ENCODE data around the gene ENC1. TPM values are rescaled to one million over a fixed set of nuclear protein-coding genes. Genes with fewer than 3 reads are reported as not detected.
"Not testable (repeated sequence)": the region's sequence is repeated elsewhere in the genome, so short reads cannot be mapped to it uniquely, and the experiment has no call there.

The ENC1 gene, protein sequence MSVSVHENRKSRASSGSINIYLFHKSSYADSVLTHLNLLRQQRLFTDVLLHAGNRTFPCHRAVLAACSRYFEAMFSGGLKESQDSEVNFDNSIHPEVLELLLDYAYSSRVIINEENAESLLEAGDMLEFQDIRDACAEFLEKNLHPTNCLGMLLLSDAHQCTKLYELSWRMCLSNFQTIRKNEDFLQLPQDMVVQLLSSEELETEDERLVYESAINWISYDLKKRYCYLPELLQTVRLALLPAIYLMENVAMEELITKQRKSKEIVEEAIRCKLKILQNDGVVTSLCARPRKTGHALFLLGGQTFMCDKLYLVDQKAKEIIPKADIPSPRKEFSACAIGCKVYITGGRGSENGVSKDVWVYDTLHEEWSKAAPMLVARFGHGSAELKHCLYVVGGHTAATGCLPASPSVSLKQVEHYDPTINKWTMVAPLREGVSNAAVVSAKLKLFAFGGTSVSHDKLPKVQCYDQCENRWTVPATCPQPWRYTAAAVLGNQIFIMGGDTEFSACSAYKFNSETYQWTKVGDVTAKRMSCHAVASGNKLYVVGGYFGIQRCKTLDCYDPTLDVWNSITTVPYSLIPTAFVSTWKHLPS
- 21.1 and 23.2 TPM in 2 replicates for total RNA-seq
- polyA plus RNA-seq (2012), result 57.9 TPM

- DNase-seq (ENCODE audit: low read depth), result peak; percentile 91
Observed at GRCh38 chr5:74640450-74640953, at the start of gene ENC1. ENC1 (minus strand) TSS chr5:74640728; CDS start chr5:74636485, 4,243 bp downstream.

- DNase-seq (ENCODE audit: low read depth), result no peak
Observed at GRCh38 chr5:74686962-74687751, 46.6 kb upstream of the ENC1 start.

DNA sequence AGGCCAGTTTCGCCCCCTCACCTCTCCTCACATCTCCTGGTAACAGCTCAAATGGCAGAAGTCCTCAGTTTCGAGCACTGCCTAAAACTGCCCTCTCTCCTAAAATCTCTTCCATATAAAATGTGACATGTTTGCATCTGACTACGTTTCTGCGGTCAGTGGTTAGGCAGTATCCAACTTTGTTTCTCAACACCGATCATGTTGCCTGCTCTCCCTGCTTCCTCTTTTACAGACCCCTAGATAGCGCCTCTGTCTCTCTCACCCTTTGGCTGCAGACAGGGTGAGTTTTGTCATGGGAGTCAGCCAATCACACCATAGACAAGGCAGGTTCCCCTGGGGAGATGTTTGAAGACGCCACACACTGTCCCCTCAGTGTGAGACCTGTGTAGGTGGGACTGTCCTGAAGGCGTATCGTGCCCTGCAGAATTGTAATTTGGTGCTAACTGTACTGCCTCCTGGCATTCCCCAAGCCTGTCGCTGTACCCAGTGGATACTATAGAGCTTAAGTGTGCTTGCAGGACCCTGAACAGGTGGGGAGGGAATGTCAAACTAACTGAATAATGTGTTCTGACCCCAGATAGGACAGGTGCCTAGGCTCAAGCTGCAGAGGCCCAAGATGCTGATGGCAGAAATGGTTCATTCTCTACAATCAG is 45.6 kb upstream of the ENC1 start:
- DNase-seq (ENCODE audit: low read depth), result no peak

DNA sequence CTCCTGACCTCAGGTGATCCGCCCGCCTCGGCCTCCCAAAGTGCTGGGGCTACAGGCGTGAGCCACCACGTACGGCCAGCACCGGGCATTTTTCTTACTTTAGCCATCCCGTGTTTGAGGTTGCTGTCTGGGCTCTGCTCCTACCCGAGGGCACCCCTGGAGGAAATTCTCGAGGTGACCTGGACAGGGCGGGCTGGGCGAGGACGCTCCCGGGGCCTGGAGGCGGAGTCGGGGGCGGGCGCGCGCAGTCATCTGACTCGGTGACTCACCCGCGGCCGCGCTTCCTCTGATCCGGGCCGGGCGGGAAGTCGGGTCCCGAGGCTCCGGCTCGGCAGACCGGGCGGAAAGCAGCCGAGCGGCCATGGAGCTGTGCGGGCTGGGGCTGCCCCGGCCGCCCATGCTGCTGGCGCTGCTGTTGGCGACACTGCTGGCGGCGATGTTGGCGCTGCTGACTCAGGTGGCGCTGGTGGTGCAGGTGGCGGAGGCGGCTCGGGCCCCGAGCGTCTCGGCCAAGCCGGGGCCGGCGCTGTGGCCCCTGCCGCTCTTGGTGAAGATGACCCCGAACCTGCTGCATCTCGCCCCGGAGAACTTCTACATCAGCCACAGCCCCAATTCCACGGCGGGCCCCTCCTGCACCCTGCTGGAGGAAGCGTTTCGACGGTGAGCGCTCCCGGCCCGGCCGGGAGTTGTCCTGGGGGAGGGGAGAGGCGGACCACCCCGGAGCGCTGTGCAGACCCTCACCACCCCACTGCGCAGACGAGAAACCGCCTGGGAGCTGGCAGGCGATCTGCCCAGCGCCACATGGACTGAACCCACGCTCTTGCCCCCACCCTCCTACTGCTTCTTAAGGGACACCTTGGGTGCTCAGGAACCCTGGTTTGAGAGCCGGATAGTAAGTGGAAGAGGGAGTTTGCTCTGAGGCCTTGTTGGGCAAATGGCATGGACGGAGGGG is 44.6 kb upstream of the ENC1 start, which contains the start of gene HEXB:
HEXB (plus strand) TSS at position 334 of the 952 bp plus-strand sequence; CDS start at position 362, 28 bp downstream.
- DNase-seq (ENCODE audit: low read depth), result peak; percentile 89

- peak; percentile 40 for DNase-seq (ENCODE audit: low read depth)
Observed at GRCh38 chr5:74679966-74680365, 39.4 kb upstream of the ENC1 start.

GRCh38 chr5:74679300-74679699 is 38.8 kb upstream of the ENC1 start:
- DNase-seq (ENCODE audit: low read depth), result not testable (repeated sequence)

GRCh38 chr5:74678123-74678522 is 37.6 kb upstream of the ENC1 start:
- not testable (repeated sequence) for DNase-seq (ENCODE audit: low read depth)

- DNase-seq (ENCODE audit: low read depth), result not testable (repeated sequence)
Observed at GRCh38 chr5:74676466-74676865, 35.9 kb upstream of the ENC1 start.

DNA sequence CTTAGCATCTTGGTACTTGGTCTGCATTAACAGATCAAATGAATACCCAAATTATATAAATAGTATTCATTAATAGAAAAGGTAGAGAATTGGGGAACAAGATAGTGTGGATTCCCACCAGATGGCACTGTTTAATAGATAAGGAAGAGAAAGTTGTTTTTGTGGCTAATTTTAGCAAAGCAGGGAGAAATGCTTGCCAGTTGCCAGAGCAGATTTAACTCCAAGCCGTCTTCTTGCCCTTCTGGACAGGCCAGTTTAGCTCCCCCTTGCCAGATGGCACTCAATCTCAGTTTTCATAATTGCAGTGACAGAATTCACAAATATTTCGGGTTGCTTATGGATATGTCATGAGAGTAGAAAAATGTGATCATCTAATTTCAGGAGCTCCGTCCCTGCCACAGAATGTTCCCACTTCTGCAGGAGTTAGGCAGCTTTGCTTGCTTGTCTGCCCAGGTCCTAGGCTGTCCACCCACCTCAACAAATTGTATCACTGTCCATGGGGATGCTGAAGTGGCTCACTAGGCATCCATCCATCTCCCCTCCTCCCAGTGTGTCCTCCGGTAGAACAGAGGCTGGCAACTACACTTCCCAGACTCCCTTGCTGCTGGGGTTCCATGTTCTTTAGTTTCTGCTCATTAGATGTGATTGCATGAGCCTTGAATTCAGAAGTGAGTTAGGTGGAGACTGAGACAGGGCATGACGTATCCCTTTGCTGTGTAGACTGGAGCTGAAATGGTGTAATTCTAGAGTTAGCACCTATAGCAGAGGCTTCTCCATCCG is 32.7 kb upstream of the ENC1 start:
- DNase-seq (ENCODE audit: low read depth), result peak; percentile 77

DNA sequence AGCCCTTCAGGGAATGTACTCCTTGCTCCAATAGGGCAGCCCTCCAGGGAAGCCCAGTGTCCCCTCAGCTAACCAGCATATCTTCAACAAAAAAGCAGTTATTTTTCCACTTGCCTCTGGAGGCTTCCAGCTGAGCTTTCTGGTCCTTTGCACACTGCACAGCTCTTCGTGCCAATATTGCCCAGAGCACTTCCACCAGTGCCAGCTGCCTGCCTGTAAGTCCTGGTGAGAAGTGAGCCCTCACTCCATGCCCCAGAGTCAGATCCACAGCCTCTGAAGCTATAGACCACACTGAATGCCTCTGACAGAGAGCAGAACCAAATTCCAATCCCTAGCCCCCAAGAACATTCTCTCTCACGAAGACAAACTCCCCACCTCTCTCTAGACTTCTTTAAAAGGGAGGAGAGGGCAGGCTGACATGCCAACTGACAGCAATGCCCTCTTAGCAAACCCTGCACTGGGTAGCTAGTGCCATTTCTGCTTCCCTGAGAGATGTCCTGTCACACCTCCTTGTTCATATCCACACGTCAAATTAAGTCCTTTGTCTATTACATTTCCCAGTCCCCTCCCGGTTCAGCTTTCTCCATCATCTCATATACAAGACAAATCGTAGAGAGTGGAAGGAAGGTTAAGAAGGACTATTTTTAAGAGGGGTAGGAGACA is 31.8 kb upstream of the ENC1 start:
- DNase-seq (ENCODE audit: low read depth), result no peak

DNA sequence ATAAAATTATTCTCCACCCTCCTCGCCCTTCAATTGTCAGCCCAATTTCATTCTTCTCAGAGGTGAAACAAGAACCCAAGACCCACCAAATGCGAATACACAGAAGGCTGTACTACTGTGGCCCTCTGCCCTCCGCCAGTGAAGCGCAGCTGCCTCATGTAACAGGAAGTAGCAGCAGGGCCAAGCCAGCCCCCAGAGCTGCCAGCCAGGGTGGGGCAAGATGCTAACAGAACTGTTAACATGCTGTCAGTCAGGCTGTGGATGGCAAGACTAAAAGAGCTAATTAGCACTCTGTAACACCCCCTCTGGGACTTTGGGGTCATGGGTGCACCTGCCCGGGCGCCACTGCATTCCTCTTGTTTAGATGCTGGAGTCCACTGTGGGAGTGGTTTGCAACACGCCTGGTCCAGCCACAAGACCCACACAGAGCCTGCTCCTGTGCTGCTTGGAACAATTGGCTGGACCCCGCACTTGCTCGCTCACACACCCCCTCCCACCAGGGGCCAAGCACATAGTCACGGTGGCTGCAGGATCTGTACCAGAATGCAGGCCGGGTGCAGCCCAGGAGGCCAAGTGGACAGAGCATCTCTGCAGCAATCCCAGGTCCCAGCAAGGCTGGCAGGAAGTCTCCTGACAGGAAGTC is 30.0 kb upstream of the ENC1 start:
- no peak for DNase-seq (ENCODE audit: low read depth)

DNA sequence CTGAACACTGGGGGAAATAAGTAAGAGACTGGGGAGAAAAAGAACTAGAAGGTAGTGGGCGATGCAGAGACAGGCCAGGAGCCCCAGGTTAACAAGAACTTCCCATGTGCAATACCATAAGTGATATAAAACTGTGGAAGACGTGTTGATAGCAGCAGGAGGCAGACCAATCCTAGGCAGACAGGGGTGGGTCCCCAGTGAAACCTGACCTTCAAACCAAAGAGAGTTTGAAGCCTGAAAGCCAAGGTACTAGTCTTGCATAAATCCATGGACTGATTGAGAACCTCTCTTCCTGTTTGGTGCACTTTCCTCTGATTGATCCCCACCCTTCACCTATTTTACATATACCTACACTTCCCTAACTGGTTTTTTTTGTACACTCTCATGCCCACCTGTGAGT is 29.3 kb upstream of the ENC1 start:
- no peak for DNase-seq (ENCODE audit: low read depth)

DNA sequence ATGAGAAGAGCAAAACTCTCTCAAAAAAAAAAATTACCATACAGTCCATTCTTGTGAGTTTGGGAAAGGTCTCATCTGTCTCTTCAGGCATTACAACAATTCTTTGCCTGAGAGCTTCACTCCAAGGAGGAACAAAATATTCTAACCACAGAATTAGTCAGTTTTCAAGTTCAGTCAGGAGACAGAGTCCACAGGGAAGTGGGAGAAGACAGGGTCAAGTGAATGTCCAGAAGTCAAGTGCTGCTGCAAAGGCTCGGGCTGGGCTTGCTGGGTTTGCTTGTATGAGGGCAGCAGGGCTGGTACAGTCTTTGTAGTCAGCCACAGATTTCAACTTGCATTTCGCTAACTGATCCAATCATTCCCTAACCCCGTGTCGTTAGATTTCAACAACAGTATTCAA is 26.9 kb upstream of the ENC1 start:
- DNase-seq (ENCODE audit: low read depth), result peak; percentile 57

DNA sequence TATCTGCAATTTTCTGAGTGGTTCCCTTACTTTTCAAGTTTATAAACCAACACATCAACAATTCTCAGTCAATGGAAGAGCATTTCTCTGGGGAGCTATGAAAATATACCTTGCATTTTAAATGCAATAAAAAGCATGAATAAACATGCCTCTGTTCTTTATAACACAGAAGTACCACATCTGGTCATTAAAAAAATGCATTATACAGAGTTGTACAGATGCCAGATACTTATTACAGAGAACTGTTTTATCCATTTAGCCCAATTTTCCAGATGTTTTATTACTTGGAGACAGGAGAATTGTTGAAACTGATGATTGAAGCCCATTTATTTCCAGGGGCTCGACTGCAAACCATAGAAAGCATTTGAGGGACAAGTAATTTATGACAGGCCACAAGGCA is 25.3 kb upstream of the ENC1 start:
- no peak for DNase-seq (ENCODE audit: low read depth)

GRCh38 chr5:74665273-74665672 is 24.7 kb upstream of the ENC1 start:
- DNase-seq (ENCODE audit: low read depth), result no peak

DNA sequence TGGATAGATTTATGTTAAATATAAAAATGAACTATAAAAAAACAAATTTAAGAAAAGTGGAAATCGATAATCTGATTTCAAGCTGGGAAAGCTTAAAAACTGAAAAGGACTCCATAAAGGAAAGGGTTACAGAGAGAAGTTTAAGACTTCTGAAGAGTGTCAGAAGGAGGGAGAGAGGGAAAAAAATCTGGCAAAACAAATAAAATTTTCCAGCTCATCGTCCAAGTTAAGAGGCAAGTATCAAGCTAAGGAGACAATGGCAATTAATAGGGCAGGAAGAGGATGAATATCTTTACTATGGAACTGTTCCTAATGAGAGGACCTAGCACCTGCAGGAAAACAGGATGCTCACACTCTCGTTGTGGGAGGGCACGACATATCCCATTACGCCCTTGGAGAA is 24.0 kb upstream of the ENC1 start:
- DNase-seq (ENCODE audit: low read depth), result no peak

- DNase-seq (ENCODE audit: low read depth), result peak; percentile 85
Observed at GRCh38 chr5:74660873-74661272, 20.3 kb upstream of the ENC1 start.

GRCh38 chr5:74660140-74660539 is 19.6 kb upstream of the ENC1 start:
- DNase-seq (ENCODE audit: low read depth), result no peak
